HUDEP-2 (cell line): ENCODE measurements around the gene DONSON.

Experiments
- DNase-seq, 76 experiments: peaks; one replicate each; lab custom pipeline; 2025; ENCODE audit not compliant: unreplicated experiment in 76 of 76; lab: John Stamatoyannopoulos, UW

Gene DONSON

DNA sequence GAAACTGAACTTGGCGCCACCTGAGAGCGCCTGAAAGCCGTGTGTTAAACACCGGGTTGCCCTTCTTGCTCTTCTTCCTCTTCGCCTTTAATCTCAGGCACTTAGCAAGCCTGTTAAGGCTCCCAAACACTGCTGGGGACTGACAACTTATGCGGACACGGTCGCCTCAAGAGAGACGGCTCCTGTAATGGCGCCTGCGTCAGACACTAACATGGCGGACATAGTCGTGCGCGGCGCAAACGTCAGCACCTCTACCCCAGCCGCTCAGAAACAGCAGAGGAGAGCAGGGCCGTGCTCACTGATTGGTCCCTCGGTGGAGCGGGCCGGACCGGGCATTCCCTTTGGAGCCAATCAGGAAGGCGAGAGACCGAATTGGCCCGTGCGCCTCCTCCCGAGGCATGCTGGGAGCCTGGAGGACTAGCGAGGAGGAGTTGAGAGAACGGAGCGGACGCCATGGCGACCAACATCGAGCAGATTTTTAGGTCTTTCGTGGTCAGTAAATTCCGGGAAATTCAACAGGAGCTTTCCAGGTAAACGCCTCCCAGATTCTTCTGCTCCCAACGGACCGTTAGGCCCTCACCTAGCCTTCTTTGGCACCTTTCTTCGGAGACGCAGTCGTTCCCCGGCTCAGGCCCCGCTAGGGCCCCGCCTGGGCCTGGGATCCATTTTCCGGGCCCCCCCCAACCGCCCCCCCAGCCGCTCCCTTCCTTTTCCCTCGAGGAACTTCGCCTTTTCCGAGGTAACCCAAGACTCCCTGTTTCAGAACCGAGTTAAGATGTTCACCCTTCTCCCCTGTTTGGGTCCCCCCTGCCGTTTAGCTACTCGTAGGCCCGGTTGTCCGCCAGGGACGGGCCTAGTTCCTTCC lies 45.6 kb downstream of the DONSON start, which contains the start of gene SON:
Gene SON (plus strand): TSS at position 399 of the 865 bp plus-strand sequence. CDS start 55 bp downstream, at position 454.
- peak; percentile 58 to 100 (median 99) for DNase-seq

DNA sequence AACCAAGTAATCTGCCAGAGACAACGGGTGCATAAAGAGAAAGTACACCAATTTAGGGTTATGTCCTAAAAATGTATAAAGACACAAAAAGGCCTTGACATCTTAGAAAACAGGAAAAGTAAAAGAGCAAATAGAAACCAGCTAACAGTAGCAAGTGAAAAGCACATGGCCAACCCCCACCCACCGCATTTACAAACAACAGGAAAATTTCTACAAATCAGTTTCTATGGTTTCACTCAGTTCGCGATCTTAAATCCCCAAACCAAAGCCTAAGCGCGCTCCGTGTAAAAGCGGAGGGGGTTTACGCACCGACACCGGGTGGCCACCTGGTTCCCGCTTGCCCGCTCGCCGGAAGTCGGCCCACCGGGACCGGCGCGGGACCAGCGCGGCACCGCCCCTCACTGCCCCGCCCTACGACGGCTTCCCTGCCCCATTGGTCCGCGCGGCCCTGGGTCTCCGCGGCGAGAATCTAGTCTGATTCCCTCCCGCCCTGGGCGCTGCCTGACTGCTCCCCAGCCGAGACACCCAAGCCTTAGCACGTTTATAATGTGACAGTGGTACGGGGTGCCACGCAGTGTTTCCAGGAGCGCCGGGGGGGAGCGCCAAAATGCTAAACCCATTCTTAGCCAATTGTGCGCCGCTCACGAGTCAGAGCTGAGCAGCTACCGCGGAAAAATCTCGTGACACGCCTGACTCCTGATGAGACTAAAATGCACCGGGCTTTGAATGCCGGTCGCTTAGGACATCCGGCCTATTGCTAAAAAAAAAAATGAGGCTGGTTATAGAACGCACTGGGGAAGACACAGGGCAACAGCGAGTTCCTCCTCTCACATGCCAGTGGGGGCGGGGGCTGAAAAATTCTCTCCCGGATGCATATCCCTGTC lies 46.5 kb downstream of the DONSON start, which contains the start of gene GART:
Gene GART (minus strand): TSS at position 362 of the 884 bp plus-strand sequence. CDS start 2,802 bp downstream, outside the sequence.
- peak in 75 of 76 experiments; percentile 46 to 96 (median 85) for DNase-seq

DNA sequence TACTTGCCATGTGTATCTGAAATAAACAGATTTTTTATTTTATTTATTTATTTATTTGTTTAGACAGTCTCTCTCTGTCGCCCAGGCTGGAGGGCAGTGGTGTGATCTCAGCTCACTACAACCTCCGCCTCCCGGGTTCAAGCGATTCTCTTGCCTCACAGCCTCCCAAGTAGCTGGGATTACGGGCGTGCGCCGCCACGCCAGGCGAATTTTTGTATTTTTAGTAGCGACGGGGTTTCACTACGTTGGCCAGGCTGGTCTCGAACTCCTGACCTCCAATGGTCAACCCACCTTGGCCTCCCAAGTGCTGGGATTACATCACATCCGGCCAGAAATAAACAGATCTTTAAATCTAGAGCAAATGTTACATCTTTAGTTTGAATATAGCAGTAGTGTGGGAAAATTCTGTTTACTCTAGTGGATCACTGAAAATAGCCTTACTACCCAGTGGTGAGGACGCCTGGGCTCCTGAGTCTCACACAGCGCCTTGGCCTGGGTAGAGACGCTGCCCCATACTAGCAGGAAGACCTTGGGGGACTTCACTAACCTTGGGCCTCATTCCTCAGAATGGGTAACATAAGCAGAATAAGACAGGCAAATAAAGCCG lies 47.3 kb downstream of the DONSON start:
- peak in 26 of 76 experiments; percentile 6 to 57 (median 30) for DNase-seq

DNA sequence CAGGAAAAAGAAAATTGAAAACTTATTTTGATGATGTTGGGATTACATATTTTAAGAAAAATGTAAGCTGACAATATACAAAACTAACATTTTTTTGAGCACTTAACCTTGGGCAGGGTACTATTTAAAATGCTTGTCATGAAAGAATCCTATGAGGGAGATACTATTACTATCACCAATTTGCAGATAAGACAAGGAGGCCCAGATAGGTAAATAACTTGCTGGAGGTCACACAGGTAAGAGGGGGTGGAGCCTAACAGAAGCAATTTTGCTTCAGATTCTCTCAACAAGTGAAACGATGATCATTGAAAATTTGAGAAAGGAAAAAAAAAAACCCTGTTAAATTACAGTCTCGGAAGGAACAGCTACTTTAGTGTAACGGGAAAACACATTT lies 47.8 kb downstream of the DONSON start:
- DNase-seq: peak in 1 of 76 experiments; percentile 22

DNA sequence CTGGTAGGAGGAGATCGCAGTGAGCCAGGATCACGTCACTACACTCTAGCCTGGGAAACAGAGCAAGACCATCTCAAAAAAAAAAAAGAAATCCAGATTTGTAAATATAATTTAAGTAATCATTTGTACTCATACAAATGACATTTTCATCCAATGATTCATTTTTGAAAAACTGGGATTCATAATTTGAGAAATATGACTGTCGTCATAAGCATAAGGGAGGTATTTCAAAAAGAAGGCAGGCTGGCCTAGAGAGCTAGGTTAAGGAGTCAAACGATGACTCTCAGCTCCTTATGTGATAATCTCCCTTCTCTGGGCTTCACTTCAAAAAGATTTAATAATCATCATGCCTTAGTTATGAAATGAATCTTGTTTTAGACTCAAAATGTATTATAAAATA lies 48.9 kb downstream of the DONSON start:
- no peak for DNase-seq

DNA sequence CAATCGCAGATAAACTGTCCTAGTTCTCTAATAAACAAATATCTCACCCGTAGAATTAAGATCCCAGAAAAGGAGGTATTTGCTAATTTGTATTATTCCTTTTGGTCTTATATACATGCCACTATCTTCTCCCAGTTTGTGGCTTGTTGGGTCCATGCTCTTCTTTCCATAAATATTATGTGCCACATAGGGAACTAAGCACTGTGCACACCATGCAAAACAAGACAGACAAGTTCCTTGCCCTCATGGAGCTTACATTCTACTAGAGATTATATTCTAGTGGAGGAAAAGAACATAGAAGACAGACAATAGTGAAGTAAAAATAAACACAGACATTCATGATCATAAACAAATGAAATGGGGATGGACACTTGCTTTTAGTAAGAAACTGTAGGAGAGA lies 51.3 kb downstream of the DONSON start:
- no peak for DNase-seq

DNA sequence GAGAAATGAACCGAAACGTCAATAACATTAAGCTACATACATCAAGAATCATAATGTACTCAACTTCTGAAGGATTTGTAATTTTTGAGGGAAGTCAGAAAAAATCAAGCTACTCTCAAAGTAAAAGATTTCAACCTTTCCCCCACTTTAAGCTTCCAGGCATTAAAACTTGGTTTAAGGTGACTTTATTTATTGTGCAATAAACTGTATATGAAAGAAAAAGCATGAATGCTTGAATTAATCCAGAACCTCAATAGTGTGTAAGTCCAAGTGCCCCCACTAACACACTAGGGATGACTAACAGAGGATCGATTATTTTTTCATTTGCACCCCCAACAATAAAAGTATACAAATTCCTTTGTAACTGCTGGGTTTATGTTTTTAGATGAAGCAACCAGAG lies 57.5 kb downstream of the DONSON start:
- no peak for DNase-seq
